ENCODE measurements around the gene AGPAT4.

The AGPAT4 gene

DNA sequence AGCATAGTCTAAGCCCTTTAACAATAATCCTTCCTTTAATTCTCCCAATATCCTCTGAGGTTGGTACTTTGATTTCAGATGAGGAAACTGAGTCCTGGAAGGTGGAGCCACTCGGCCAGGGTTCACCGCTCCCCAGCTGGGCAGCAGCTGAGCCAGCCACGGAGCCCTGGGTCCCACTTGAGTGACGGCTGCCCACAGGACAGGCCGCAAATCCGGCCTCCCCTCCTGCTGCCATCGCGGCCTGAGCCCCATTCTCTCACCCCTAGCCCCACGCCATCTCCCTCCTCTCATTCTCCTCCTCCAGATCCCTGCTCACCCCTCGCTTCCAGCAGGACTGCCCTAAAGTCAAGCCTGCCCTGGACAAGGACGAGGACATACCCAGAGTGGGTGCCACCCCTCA lies 41.4 kb downstream of the AGPAT4 start:
- H3K9me3 ChIP-seq (ENCODE audit: insufficient read depth, low read depth, low read length), result no peaks in the 10 kb centered on the region
- no peaks in the 10 kb centered on the region for H3K27me3 ChIP-seq (ENCODE audit: insufficient read depth, low read length, poor library complexity, severe bottlenecking)
- H3K4me2 ChIP-seq (ENCODE audit: low read depth, low read length, poor library complexity, severe bottlenecking), result no peak overlapping the region
- no peaks in the 10 kb centered on the region for H4K20me1 ChIP-seq (ENCODE audit: insufficient read depth, low read length, poor library complexity, severe bottlenecking)
- H3F3A ChIP-seq (ENCODE audit: low read depth), result no peaks in the 10 kb centered on the region
- H3K9me2 ChIP-seq (replicated peaks; ENCODE audit: low read depth, low read length), result no peaks in the 10 kb centered on the region
- no peak for TF ChIP-seq EZH2phosphoT487 (IDR thresholded peaks at IDR 0.05; ENCODE audit: borderline replicate concordance)
- TF ChIP-seq, protein P1, sequence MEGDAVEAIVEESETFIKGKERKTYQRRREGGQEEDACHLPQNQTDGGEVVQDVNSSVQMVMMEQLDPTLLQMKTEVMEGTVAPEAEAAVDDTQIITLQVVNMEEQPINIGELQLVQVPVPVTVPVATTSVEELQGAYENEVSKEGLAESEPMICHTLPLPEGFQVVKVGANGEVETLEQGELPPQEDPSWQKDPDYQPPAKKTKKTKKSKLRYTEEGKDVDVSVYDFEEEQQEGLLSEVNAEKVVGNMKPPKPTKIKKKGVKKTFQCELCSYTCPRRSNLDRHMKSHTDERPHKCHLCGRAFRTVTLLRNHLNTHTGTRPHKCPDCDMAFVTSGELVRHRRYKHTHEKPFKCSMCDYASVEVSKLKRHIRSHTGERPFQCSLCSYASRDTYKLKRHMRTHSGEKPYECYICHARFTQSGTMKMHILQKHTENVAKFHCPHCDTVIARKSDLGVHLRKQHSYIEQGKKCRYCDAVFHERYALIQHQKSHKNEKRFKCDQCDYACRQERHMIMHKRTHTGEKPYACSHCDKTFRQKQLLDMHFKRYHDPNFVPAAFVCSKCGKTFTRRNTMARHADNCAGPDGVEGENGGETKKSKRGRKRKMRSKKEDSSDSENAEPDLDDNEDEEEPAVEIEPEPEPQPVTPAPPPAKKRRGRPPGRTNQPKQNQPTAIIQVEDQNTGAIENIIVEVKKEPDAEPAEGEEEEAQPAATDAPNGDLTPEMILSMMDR (conservative IDR thresholded peaks at IDR 0.05; ENCODE audit: low read length), result no peak
- H3K9ac ChIP-seq (ENCODE audit: low read depth, low read length, poor library complexity, severe bottlenecking), result no peak overlapping the region
- H3K79me2 ChIP-seq (ENCODE audit: insufficient read depth, low read length), result no peaks in the 10 kb centered on the region
- no peak overlapping the region for H2AFZ ChIP-seq (ENCODE audit: low read length)
- no peaks in the 10 kb centered on the region for H3K36me3 ChIP-seq (ENCODE audit: insufficient read depth, low read length)
- no peak overlapping the region for H3K4me3 ChIP-seq (ENCODE audit: low read length, poor library complexity, severe bottlenecking)
- H3K4me1 ChIP-seq (ENCODE audit: insufficient read depth, low read length, poor library complexity, severe bottlenecking), result peaks cover 7% of the 10 kb centered on the region

DNA sequence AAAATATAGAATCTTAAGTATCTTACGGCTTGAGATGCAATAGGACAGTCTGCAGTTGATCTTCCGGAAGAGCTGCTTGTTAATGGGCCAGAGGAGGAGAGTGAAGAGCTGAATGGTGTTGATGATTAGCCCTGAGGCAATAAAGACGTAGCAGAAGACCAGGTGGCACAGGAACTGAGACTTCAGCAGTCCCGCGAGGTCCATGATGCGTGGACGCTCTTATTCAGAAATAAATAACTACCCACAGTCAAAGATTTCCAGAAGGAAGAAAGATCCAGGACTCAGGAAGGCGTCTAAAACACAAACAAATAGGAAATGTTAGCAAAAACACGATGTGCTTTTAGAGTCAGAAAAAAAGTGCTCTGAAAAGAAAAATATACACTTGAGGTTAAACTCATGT lies 41.9 kb downstream of the AGPAT4 start:
- Histone ChIP-seq H3K4me1 (ENCODE audit: insufficient read depth, low read length, poor library complexity, severe bottlenecking) (peaks cover 10% of the 10 kb centered on the region), H3K9ac (ENCODE audit: low read depth, low read length, poor library complexity, severe bottlenecking) (no peak overlapping the region), H3K36me3 (ENCODE audit: insufficient read depth, low read length) (no peaks in the 10 kb centered on the region), H3K27me3 (ENCODE audit: insufficient read depth, low read length, poor library complexity, severe bottlenecking) (no peaks in the 10 kb centered on the region), H3K79me2 (ENCODE audit: insufficient read depth, low read length) (no peaks in the 10 kb centered on the region), H3K4me3 (ENCODE audit: low read length, poor library complexity, severe bottlenecking) (no peak overlapping the region), H3K4me2 (ENCODE audit: low read depth, low read length, poor library complexity, severe bottlenecking) (no peak overlapping the region), H3K9me3 (ENCODE audit: insufficient read depth, low read depth, low read length) (no peaks in the 10 kb centered on the region), H3K9me2 (replicated peaks; ENCODE audit: low read depth, low read length) (no peaks in the 10 kb centered on the region), H3F3A (ENCODE audit: low read depth) (no peaks in the 10 kb centered on the region), H4K20me1 (ENCODE audit: insufficient read depth, low read length, poor library complexity, severe bottlenecking) (no peaks in the 10 kb centered on the region), H2AFZ (ENCODE audit: low read length) (no peak overlapping the region)
- TF ChIP-seq, protein P1 (conservative IDR thresholded peaks at IDR 0.05; ENCODE audit: low read length), result no peak
- TF ChIP-seq EZH2phosphoT487 (IDR thresholded peaks at IDR 0.05; ENCODE audit: borderline replicate concordance), result no peak

DNA sequence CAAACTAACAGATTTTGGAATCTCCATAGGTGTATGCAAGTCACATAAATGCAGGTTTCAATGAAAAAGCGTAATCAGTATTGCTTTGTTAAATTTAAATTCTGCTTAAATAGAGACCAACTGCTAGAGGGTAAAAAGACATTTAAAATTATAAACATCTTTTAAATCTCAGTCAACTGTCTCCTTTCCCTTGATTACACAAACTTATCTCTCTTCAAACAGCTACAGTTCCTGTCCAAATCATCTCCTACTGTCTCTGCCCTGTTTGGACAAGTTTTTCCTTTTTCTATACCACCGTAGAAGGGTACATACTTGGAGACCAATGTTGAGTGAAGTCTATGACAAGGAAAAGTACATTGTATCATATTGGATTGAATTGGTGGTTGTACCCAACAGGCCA lies 43.5 kb downstream of the AGPAT4 start:
- Histone ChIP-seq H3K4me3 (ENCODE audit: low read length, poor library complexity, severe bottlenecking) (no peak overlapping the region), H3K9me3 (ENCODE audit: insufficient read depth, low read depth, low read length) (no peaks in the 10 kb centered on the region), H4K20me1 (ENCODE audit: insufficient read depth, low read length, poor library complexity, severe bottlenecking) (no peaks in the 10 kb centered on the region), H2AFZ (ENCODE audit: low read length) (no peak overlapping the region), H3K27me3 (ENCODE audit: insufficient read depth, low read length, poor library complexity, severe bottlenecking) (no peaks in the 10 kb centered on the region), H3K9ac (ENCODE audit: low read depth, low read length, poor library complexity, severe bottlenecking) (no peak overlapping the region), H3K79me2 (ENCODE audit: insufficient read depth, low read length) (no peaks in the 10 kb centered on the region), H3F3A (ENCODE audit: low read depth) (no peaks in the 10 kb centered on the region), H3K9me2 (replicated peaks; ENCODE audit: low read depth, low read length) (no peaks in the 10 kb centered on the region), H3K4me1 (ENCODE audit: insufficient read depth, low read length, poor library complexity, severe bottlenecking) (peaks cover 23% of the 10 kb centered on the region), H3K36me3 (ENCODE audit: insufficient read depth, low read length) (no peaks in the 10 kb centered on the region), H3K4me2 (ENCODE audit: low read depth, low read length, poor library complexity, severe bottlenecking) (no peak overlapping the region)
- TF ChIP-seq, protein P1 (conservative IDR thresholded peaks at IDR 0.05; ENCODE audit: low read length), result no peak
- TF ChIP-seq EZH2phosphoT487 (IDR thresholded peaks at IDR 0.05; ENCODE audit: borderline replicate concordance), result no peak
